PC-9 (cell line): Measurements from ENCODE around the gene OR9Q1. TPM values are rescaled to one million over a fixed set of nuclear protein-coding genes. Genes with fewer than 3 reads are reported as not detected.

Experiments used
- BruUV-seq: library from RNA; stranded (reverse); fragments of 400-500 nt; replicated peaks from 2 replicates; lab custom pipeline; 2021; lab: Mats Ljungman, UMichigan
- CTCF ChIA-PET: fragments of 300-600 bp; sonication (Branson Sonifier 250); formaldehyde crosslinking; loops from one replicate; lab custom pipeline; 2022; ENCODE audit warnings: antibody characterized with exemption; lab: Charles Lee
- POLR2A ChIA-PET: fragments of 300-600 bp; sonication (Branson Sonifier 250); formaldehyde crosslinking; loops from one replicate; lab custom pipeline; 2022; ENCODE audit warnings: antibody characterized with exemption; ENCODE audit not compliant: unreplicated experiment; lab: Charles Lee
- DNase-seq, 2 experiments: peaks; one replicate each; pipeline versions ENCODE4 v3.0.0 to v3.0.0-alpha.2; 2015 to 2022; ENCODE audit warnings: mixed read lengths in 1 of 2
- H2AFZ ChIP-seq: fragments of 200-600 bp; sonication (generic); 2 replicates; pipeline ENCODE4 v1.8.1; 2017; ENCODE audit warnings: antibody characterized with exemption
- H3F3A ChIP-seq: fragments of 200-600 bp; sonication (generic); 2 replicates; pipeline ENCODE4 v1.8.1; 2017; ENCODE audit warnings: antibody characterized with exemption, mild to moderate bottlenecking, low read depth; ENCODE audit not compliant: insufficient read depth
- H3K27ac ChIP-seq: fragments of 200-600 bp; sonication (generic); 2 replicates; pipeline ENCODE4 v1.6.1; 2016; ENCODE audit warnings: mixed run types
- H3K27me3 ChIP-seq: fragments of 200-600 bp; sonication (generic); 2 replicates; pipeline ENCODE4 v1.6.1; 2016; ENCODE audit warnings: low read depth, mixed run types; ENCODE audit not compliant: insufficient read depth
- H3K36me3 ChIP-seq: fragments of 200-600 bp; sonication (generic); 2 replicates; pipeline ENCODE4 v1.6.1; 2016; ENCODE audit warnings: low read depth, mixed run types
- H3K4me1 ChIP-seq: fragments of 200-600 bp; sonication (generic); replicated peaks from 2 replicates; pipeline ENCODE4 v1.6.1; 2016; ENCODE audit warnings: mixed run types; ENCODE audit not compliant: insufficient read depth
- H3K4me2 ChIP-seq: fragments of 200-600 bp; sonication (generic); 2 replicates; pipeline ENCODE4 v1.6.1; 2017; ENCODE audit warnings: mixed run types
- H3K4me3 ChIP-seq: fragments of 200-600 bp; sonication (generic); 2 replicates; pipeline ENCODE4 v1.6.1; 2016; ENCODE audit warnings: mixed run types
- H3K79me2 ChIP-seq: fragments of 200-600 bp; sonication (generic); 2 replicates; pipeline ENCODE4 v1.6.1; 2017; ENCODE audit warnings: low read depth, mixed run types
- H3K9me2 ChIP-seq: fragments of 200-600 bp; sonication (generic); 2 replicates; pipeline ENCODE4 v1.8.1; 2017; ENCODE audit warnings: mild to moderate bottlenecking; ENCODE audit not compliant: insufficient read depth
- H3K9me3 ChIP-seq: fragments of 200-600 bp; sonication (generic); 2 replicates; pipeline ENCODE4 v1.8.1; 2016; ENCODE audit warnings: low read depth; ENCODE audit not compliant: insufficient read depth
- H4K20me1 ChIP-seq: fragments of 200-600 bp; sonication (generic); 2 replicates; pipeline ENCODE4 v1.8.1; 2017; ENCODE audit not compliant: insufficient read depth
- CTCF ChIP-seq: fragments of 200-600 bp; sonication (generic); conservative IDR thresholded peaks from 2 replicates; pipeline ENCODE4 v1.6.1; 2017; ENCODE audit warnings: mixed run types, antibody characterized with exemption, mild to moderate bottlenecking, moderate library complexity
- EZH2 ChIP-seq: fragments of 200-600 bp; sonication (generic); IDR thresholded peaks from 2 replicates; pipeline ENCODE4 v1.8.0; 2017; ENCODE audit warnings: antibody characterized with exemption, low read depth
- intact Hi-C: fragments of 100-400 bp; cut with micrococcal nuclease; formaldehyde crosslinking; loops from one replicate; pipeline ENCODE4 v1.10.0; 2022; ENCODE audit not compliant: unreplicated experiment
- total RNA-seq: library from RNA; stranded (reverse); gene quantifications from 2 replicates; pipeline ENCODE4 v1.2.3, GENCODE V29; 2021

The OR9Q1 gene
- total RNA-seq, 1 experiment from 2014 or later = not detected

GRCh38 chr11:58142761-58143160, 119.1 kb downstream of the OR9Q1 start:
- Histone ChIP-seq H3K36me3 (no peaks in the 10 kb centered on the region), H3K27me3 (no peaks in the 10 kb centered on the region), H3K4me2 (no peak overlapping the region), H3K9me2 (no peaks in the 10 kb centered on the region), H3F3A (no peaks in the 10 kb centered on the region), H3K4me1 (no peaks in the 10 kb centered on the region), H3K4me3 (no peak overlapping the region), H3K79me2 (no peaks in the 10 kb centered on the region), H3K27ac (no peak overlapping the region), H3K9me3 (no peaks in the 10 kb centered on the region), H2AFZ (no peak overlapping the region), H4K20me1 (no peaks in the 10 kb centered on the region)
- DNase-seq = no peak
- BruUV-seq = no TSS peak
- no peak for TF ChIP-seq CTCF
- ChIA-PET CTCF (no interaction called here), POLR2A (no interaction called here)
- intact Hi-C loops = no loop called here

- TF ChIP-seq CTCF (no peak), EZH2 (no peak)
- H3K27me3 ChIP-seq = no peaks in the 10 kb centered on the region
- intact Hi-C loops = no loop called here
Measured at GRCh38 chr11:58152781-58153180, 129.1 kb downstream of the OR9Q1 start.

GRCh38 chr11:58164389-58164788, 140.7 kb downstream of the OR9Q1 start:
- no peak overlapping the region for H2AFZ ChIP-seq
- H4K20me1 ChIP-seq = no peaks in the 10 kb centered on the region
- no peak overlapping the region for H3K27ac ChIP-seq
- H3K4me3 ChIP-seq = no peak overlapping the region
- H3K36me3 ChIP-seq = no peaks in the 10 kb centered on the region
- DNase-seq = no peak
- BruUV-seq = no TSS peak
- H3K4me1 ChIP-seq = no peaks in the 10 kb centered on the region
- no peaks in the 10 kb centered on the region for H3K79me2 ChIP-seq
- ChIA-PET POLR2A (no interaction called here), CTCF (interaction anchor here (0.6 kb wide), 1 partner anchor 32 kb away, joined by 9 read pairs; no protein-coding TSS in a partner anchor)
- no peak overlapping the region for H3K4me2 ChIP-seq
- H3K27me3 ChIP-seq = 0 out of 2 replicates have a peak, but pooled peaks cover 6% of the 10 kb centered on the region
- no peaks in the 10 kb centered on the region for H3K9me3 ChIP-seq
- no peaks in the 10 kb centered on the region for H3F3A ChIP-seq
- TF ChIP-seq CTCF (no peak), EZH2 (no peak)
- H3K9me2 ChIP-seq = no peaks in the 10 kb centered on the region; the same call in 1 of the 2 replicates
- intact Hi-C loops = no loop called here

More at GRCh38 chr11:58152781-58153180, 129.1 kb downstream of the OR9Q1 start:
- H3K4me3 ChIP-seq = no peak overlapping the region
- H3K79me2 ChIP-seq = no peaks in the 10 kb centered on the region
- H3K27ac ChIP-seq = no peak overlapping the region
- ChIA-PET POLR2A (no interaction called here), CTCF (no interaction called here)
- H3F3A ChIP-seq = no peaks in the 10 kb centered on the region
- no peaks in the 10 kb centered on the region for H4K20me1 ChIP-seq
- H3K9me2 ChIP-seq = no peaks in the 10 kb centered on the region
- no peak overlapping the region for H2AFZ ChIP-seq
- no peaks in the 10 kb centered on the region for H3K36me3 ChIP-seq
- H3K4me1 ChIP-seq = no peaks in the 10 kb centered on the region
- BruUV-seq = no TSS peak
- H3K4me2 ChIP-seq = no peak overlapping the region
- no peak for DNase-seq
- no peaks in the 10 kb centered on the region for H3K9me3 ChIP-seq
